ENCODE data around the gene USP6NL.

USP6NL gene

DNA sequence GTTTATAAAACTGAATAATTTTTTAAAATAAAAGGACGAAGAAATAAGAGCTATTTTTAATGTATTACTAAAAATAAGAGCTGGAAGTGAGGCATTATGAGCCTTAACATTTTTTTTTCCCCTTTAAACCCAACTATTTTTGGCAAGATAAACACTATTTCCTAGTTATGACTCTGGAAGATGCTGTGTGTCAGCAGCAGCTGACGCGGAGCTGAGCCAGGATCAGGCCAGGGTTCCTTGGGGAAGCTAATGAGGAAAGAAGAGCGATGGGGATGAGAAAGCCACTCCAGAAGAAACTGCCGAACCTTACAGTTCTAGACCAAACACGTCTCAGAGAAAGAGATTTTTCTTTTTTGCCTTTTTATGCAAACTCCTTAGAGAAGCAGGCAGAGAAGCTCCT, 85.9 kb downstream of the USP6NL start:
- H2AFZ ChIP-seq (ENCODE audit: low read depth, low read length): no peak overlapping the region
- DNase-seq (no peak), ATAC-seq (ENCODE audit: insufficient read depth, low read depth) (no peak)
- H4K20me1 ChIP-seq (ENCODE audit: insufficient read depth, low read length): no peaks in the 10 kb centered on the region
- no peak overlapping the region for H3K4me3 ChIP-seq (ENCODE audit: low read depth in 1 of 2, low read length in 2 of 2)
- no peak overlapping the region for H3K27ac ChIP-seq (ENCODE audit: low read length)
- H3K9me3 ChIP-seq (ENCODE audit: insufficient read depth, low read length, severe bottlenecking): no peaks in the 10 kb centered on the region
- no peak overlapping the region for H3K9ac ChIP-seq (ENCODE audit: low read depth, low read length)
- no peak for TF ChIP-seq EZH2 (IDR thresholded peaks at IDR 0.05; ENCODE audit: borderline replicate concordance, low read depth, low read length, severe bottlenecking)
- TF ChIP-seq, protein P1, sequence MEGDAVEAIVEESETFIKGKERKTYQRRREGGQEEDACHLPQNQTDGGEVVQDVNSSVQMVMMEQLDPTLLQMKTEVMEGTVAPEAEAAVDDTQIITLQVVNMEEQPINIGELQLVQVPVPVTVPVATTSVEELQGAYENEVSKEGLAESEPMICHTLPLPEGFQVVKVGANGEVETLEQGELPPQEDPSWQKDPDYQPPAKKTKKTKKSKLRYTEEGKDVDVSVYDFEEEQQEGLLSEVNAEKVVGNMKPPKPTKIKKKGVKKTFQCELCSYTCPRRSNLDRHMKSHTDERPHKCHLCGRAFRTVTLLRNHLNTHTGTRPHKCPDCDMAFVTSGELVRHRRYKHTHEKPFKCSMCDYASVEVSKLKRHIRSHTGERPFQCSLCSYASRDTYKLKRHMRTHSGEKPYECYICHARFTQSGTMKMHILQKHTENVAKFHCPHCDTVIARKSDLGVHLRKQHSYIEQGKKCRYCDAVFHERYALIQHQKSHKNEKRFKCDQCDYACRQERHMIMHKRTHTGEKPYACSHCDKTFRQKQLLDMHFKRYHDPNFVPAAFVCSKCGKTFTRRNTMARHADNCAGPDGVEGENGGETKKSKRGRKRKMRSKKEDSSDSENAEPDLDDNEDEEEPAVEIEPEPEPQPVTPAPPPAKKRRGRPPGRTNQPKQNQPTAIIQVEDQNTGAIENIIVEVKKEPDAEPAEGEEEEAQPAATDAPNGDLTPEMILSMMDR (IDR thresholded peaks at IDR 0.05; ENCODE audit: borderline replicate concordance, extremely low read depth, low read length, poor library complexity, severe bottlenecking): no peak
- peaks cover 15% of the 10 kb centered on the region for H3K36me3 ChIP-seq (ENCODE audit: insufficient read depth, low read length)
- H3K79me2 ChIP-seq (ENCODE audit: insufficient read depth, low read length): peaks cover 6% of the 10 kb centered on the region
- H3K4me2 ChIP-seq (ENCODE audit: insufficient read depth, low read length): no peak overlapping the region
- no peaks in the 10 kb centered on the region for H3K27me3 ChIP-seq (ENCODE audit: insufficient read depth, low read length, poor library complexity)
- peaks cover 23% of the 10 kb centered on the region for H3K4me1 ChIP-seq (ENCODE audit: insufficient read depth, low read length)

DNA sequence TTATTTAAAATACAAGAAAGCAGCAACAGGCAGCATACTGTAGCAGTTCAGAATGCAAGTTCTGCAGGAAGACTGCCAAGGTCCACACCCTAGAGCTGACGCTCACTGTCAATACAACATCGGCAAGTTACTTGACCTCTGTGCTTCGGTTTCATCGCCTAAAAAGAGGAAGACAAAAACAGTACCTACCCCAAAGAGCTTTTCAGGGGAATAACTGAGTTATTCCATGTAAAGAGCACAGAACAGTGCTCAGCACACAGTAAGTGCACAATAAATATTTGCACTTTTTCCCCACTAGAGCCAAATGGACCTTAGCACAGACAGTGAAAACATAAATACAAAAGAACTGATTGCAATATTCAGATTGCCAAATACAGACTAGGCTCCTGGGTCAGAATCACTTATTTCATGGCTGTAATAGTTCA, 88.6 kb downstream of the USP6NL start:
- no peak overlapping the region for H3K4me2 ChIP-seq (ENCODE audit: insufficient read depth, low read length)
- H3K36me3 ChIP-seq (ENCODE audit: insufficient read depth, low read length): peaks cover 15% of the 10 kb centered on the region
- no peaks in the 10 kb centered on the region for H3K27me3 ChIP-seq (ENCODE audit: insufficient read depth, low read length, poor library complexity)
- DNase-seq (no peak), ATAC-seq (ENCODE audit: insufficient read depth, low read depth) (no peak)
- no peak overlapping the region for H3K9ac ChIP-seq (ENCODE audit: low read depth, low read length)
- H3K4me1 ChIP-seq (ENCODE audit: insufficient read depth, low read length): peaks cover 8% of the 10 kb centered on the region
- TF ChIP-seq EZH2 (IDR thresholded peaks at IDR 0.05; ENCODE audit: borderline replicate concordance, low read depth, low read length, severe bottlenecking): no peak
- TF ChIP-seq, protein P1 (IDR thresholded peaks at IDR 0.05; ENCODE audit: borderline replicate concordance, extremely low read depth, low read length, poor library complexity, severe bottlenecking): no peak
- no peaks in the 10 kb centered on the region for H4K20me1 ChIP-seq (ENCODE audit: insufficient read depth, low read length)
- no peak overlapping the region for H3K4me3 ChIP-seq (ENCODE audit: low read depth in 1 of 2, low read length in 2 of 2)
- H2AFZ ChIP-seq (ENCODE audit: low read depth, low read length): no peak overlapping the region
- no peaks in the 10 kb centered on the region for H3K79me2 ChIP-seq (ENCODE audit: insufficient read depth, low read length)
- no peaks in the 10 kb centered on the region for H3K9me3 ChIP-seq (ENCODE audit: insufficient read depth, low read length, severe bottlenecking)
- H3K27ac ChIP-seq (ENCODE audit: low read length): no peak overlapping the region

DNA sequence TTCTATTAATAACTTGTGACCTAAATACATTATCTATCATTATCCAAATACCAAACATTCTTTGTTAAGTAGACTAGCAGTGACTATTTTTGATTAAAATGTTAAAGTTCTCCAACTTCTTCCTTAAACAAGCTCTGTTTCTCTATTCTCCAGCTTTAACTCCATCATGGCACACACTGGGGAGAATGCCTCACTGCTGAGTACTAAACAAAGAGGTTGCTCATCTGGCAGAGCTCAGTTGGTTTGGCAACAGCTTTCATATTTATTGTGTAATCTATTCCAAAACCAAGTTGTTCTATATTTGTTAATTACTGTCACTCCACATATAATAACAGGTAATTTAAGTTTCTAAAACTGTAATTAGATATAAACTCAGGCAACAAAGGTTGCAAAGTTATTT, 89.6 kb downstream of the USP6NL start:
- Histone ChIP-seq H3K4me3 (ENCODE audit: low read depth in 1 of 2, low read length in 2 of 2) (no peak overlapping the region), H4K20me1 (ENCODE audit: insufficient read depth, low read length) (no peaks in the 10 kb centered on the region), H3K27me3 (ENCODE audit: insufficient read depth, low read length, poor library complexity) (no peaks in the 10 kb centered on the region), H2AFZ (ENCODE audit: low read depth, low read length) (no peak overlapping the region), H3K9ac (ENCODE audit: low read depth, low read length) (no peak overlapping the region), H3K4me1 (ENCODE audit: insufficient read depth, low read length) (no peaks in the 10 kb centered on the region), H3K36me3 (ENCODE audit: insufficient read depth, low read length) (peaks cover 12% of the 10 kb centered on the region), H3K27ac (ENCODE audit: low read length) (no peak overlapping the region), H3K9me3 (ENCODE audit: insufficient read depth, low read length, severe bottlenecking) (no peaks in the 10 kb centered on the region), H3K4me2 (ENCODE audit: insufficient read depth, low read length) (no peak overlapping the region), H3K79me2 (ENCODE audit: insufficient read depth, low read length) (no peaks in the 10 kb centered on the region)
- no peak for ATAC-seq (ENCODE audit: insufficient read depth, low read depth)
- TF ChIP-seq EZH2 (IDR thresholded peaks at IDR 0.05; ENCODE audit: borderline replicate concordance, low read depth, low read length, severe bottlenecking): no peak
- TF ChIP-seq, protein P1 (IDR thresholded peaks at IDR 0.05; ENCODE audit: borderline replicate concordance, extremely low read depth, low read length, poor library complexity, severe bottlenecking): no peak
- DNase-seq: no peak

DNA sequence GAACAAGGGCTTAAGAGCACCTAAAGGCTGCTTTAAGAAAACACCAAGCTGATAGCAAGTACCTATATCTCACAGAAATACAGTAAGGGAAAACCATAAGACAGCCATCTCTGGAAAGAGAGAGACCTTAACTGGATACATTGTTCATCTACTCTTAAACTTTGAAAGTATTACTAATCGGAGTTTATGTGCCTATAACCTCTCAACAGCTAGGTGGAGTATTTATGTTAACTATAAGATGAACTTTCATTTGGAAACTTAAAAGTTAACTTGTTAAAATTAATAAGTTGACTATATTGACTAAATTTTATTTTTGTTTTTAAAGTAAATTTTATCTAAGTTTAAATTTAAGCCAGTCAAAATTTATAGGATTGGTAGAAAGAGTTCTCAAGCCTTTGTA, 90.6 kb downstream of the USP6NL start:
- Histone ChIP-seq H3K4me3 (ENCODE audit: low read depth in 1 of 2, low read length in 2 of 2) (no peak overlapping the region), H3K27ac (ENCODE audit: low read length) (no peak overlapping the region), H3K27me3 (ENCODE audit: insufficient read depth, low read length, poor library complexity) (no peaks in the 10 kb centered on the region), H3K9ac (ENCODE audit: low read depth, low read length) (no peak overlapping the region), H3K4me2 (ENCODE audit: insufficient read depth, low read length) (no peak overlapping the region), H3K4me1 (ENCODE audit: insufficient read depth, low read length) (no peaks in the 10 kb centered on the region), H3K9me3 (ENCODE audit: insufficient read depth, low read length, severe bottlenecking) (no peaks in the 10 kb centered on the region), H3K79me2 (ENCODE audit: insufficient read depth, low read length) (no peaks in the 10 kb centered on the region), H2AFZ (ENCODE audit: low read depth, low read length) (no peak overlapping the region), H4K20me1 (ENCODE audit: insufficient read depth, low read length) (no peaks in the 10 kb centered on the region), H3K36me3 (ENCODE audit: insufficient read depth, low read length) (peaks cover 9% of the 10 kb centered on the region)
- ATAC-seq (ENCODE audit: insufficient read depth, low read depth): no peak
- TF ChIP-seq, protein P1 (IDR thresholded peaks at IDR 0.05; ENCODE audit: borderline replicate concordance, extremely low read depth, low read length, poor library complexity, severe bottlenecking): no peak
- no peak for TF ChIP-seq EZH2 (IDR thresholded peaks at IDR 0.05; ENCODE audit: borderline replicate concordance, low read depth, low read length, severe bottlenecking)
- no peak for DNase-seq

All from DND-41 (cell line).